Measurements from ENCODE around the gene CAV3.

DNA sequence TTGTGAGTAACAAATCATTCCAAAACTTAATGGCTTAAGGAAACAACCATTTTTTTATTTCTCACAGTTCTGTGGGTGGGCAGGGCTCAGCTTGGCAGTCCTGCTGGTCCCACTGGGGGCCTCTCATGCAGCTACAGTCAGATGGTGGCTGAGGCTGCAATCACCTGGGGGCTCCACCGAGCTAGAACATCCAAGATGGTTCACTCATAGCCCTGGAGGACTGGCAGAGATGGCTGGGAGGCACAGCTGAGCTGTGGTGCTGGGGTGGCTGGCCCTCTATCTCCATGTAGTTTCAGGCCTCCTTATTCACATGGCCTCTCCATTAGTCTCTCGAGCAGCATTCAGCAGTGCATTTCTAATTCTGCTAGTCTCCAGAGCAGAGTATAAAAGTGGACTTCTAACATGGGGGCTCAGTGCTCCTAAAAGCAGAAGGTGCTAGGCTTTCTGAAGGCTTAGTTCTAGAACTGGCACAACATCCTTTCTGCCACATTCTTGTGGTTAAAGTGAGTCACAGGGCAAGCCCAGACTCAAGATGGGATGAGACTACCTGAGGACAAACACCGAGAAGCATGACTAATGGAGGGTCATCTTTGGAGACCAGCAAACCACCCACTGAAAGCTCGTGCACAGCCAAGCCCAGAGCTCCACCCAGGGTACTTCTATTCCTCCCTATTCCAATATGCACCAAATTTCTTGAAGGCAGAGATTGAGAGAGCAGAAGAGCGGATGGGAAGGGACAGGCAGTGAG, 6.3 kb downstream of the CAV3 start:
- TF ChIP-seq CTCF (conservative IDR thresholded peaks at IDR 0.05) (no peak), EZH2 (IDR thresholded peaks at IDR 0.05; ENCODE audit: low read depth) (no peak)
